K562 (cell line): ENCODE data around the gene RPAIN. TPM values are rescaled to one million over a fixed set of nuclear protein-coding genes. Genes with fewer than 3 reads are reported as not detected.

Source experiments
- ATAC-seq: fragments of 200-7000 bp; cut with Tn5 transposase; 3 replicates; pipeline ENCODE4 v1.9.1; 2020; ENCODE audit warnings: moderate library complexity
- BruUV-seq: library from RNA; stranded (reverse); fragments of 400-500 nt; replicated peaks from 2 replicates; lab custom pipeline; 2021; lab: Mats Ljungman, UMichigan
- CTCF ChIA-PET: fragments of 300-600 bp; formaldehyde crosslinking; extraction: SDS; loops from one replicate; lab custom pipeline; 2021; ENCODE audit warnings: low intra/inter-chr PET ratio; lab: Yijun Ruan, JAX
- POLR2A ChIA-PET: fragments of 300-600, 350-650 bp; sonication (Branson Sonifier 250); formaldehyde crosslinking; extraction: SDS; loops from one replicate; lab custom pipeline; 2021; ENCODE audit warnings: antibody characterized with exemption, inconsistent platforms; lab: Yijun Ruan, JAX
- DNase-seq, 4 experiments: peaks; one replicate each; pipeline versions ENCODE4 v3.0.0 to v3.0.0-alpha.2; 2011 to 2018; ENCODE audit warnings: low spot score in 3 of 4, mixed read lengths in 3 of 4; ENCODE audit errors: extremely low read depth in 1 of 4
- FAIRE-seq: peaks from 2 replicates; lab custom pipeline; 2011; peaks lifted over from hg19 to GRCh38; lab: Jason Lieb, UNC
- H2AFZ ChIP-seq: 2 replicates; pipeline ENCODE4 v1.6.0; 2011; ENCODE audit warnings: low read depth, low read length, control low read depth, inconsistent platforms
- H3K27ac ChIP-seq: fragments of 200-600 bp; 3 replicates; pipeline ENCODE4 v1.8.0; 2011; ENCODE audit warnings: low read depth, mild to moderate bottlenecking, control low read depth, inconsistent platforms, low read length, moderate library complexity, mixed read lengths; ENCODE audit errors: extremely low read depth
- H3K27me3 ChIP-seq, 2 experiments: fragments of 300-600 bp in 1 of 2; 2 replicates in 1 of 2; 3 replicates in 1 of 2; pipeline versions ENCODE4 v1.6.0 to v1.8.0; 2011; ENCODE audit warnings: inconsistent platforms in 2 of 2, low read length in 2 of 2, mild to moderate bottlenecking in 1 of 2, mixed read lengths in 1 of 2, moderate library complexity in 1 of 2; ENCODE audit not compliant: control insufficient read depth in 2 of 2, insufficient read depth in 2 of 2
- H3K36me3 ChIP-seq: fragments of 300-600 bp; 3 replicates; pipeline ENCODE4 v1.8.0; 2011; ENCODE audit warnings: mild to moderate bottlenecking, low read length, inconsistent platforms; ENCODE audit not compliant: control insufficient read depth, insufficient read depth
- H3K4me1 ChIP-seq, 2 experiments: fragments of 200-600 bp in 1 of 2; replicated peaks in 1 of 2; 2 replicates in 1 of 2; 3 replicates in 1 of 2; pipeline versions ENCODE4 v1.5.1 to v1.8.0; 2011; ENCODE audit warnings: inconsistent platforms in 2 of 2, low read length in 2 of 2, mild to moderate bottlenecking in 1 of 2, mixed read lengths in 1 of 2, moderate library complexity in 1 of 2; ENCODE audit not compliant: control insufficient read depth in 2 of 2, insufficient read depth in 2 of 2
- H3K4me2 ChIP-seq: 2 replicates; pipeline ENCODE4 v1.6.1; 2011; ENCODE audit warnings: low read length, control low read depth, inconsistent platforms, mixed read lengths; ENCODE audit not compliant: insufficient read depth
- H3K4me3 ChIP-seq: fragments of 200-600 bp; sonication (generic), shearing (Covaris generic); 2 replicates; pipeline ENCODE4 v1.5.1; 2016; ENCODE audit warnings: control low read depth, inconsistent platforms
- H3K79me2 ChIP-seq: fragments of 200-600 bp; 3 replicates; pipeline ENCODE4 v1.8.0; 2011; ENCODE audit warnings: low read length, inconsistent platforms; ENCODE audit not compliant: control insufficient read depth, insufficient read depth
- H3K9ac ChIP-seq, 2 experiments: 2 replicates each; pipeline versions ENCODE4 v1.6.0 to v1.6.1; 2011; ENCODE audit warnings: low read depth in 2 of 2, low read length in 2 of 2, control low read depth in 1 of 2, inconsistent platforms in 1 of 2, mild to moderate bottlenecking in 1 of 2, mixed read lengths in 1 of 2; ENCODE audit not compliant: insufficient read depth in 1 of 2
- H3K9me1 ChIP-seq: one replicate; pipeline ENCODE4 v1.6.0; 2011; ENCODE audit warnings: inconsistent platforms, mild to moderate bottlenecking, low read length, moderate library complexity; ENCODE audit not compliant: control insufficient read depth, insufficient read depth
- H3K9me3 ChIP-seq: replicated peaks from 2 replicates; pipeline ENCODE4 v1.5.1; 2011; ENCODE audit warnings: low read depth, low read length, inconsistent platforms; ENCODE audit not compliant: control insufficient read depth, insufficient read depth
- H4K20me1 ChIP-seq: replicated peaks from 2 replicates; pipeline ENCODE4 v1.6.1; 2011; ENCODE audit warnings: low read length, inconsistent platforms, mixed read lengths; ENCODE audit not compliant: control insufficient read depth, insufficient read depth
- AFF4 ChIP-seq: sonication (generic); formaldehyde crosslinking; IDR thresholded peaks from 2 replicates; pipeline ENCODE4 v1.8.0; 2023; ENCODE audit warnings: mild to moderate bottlenecking, missing genetic modification reagents
- ATF1 ChIP-seq, 2 experiments: fragments of 450-650 bp in 1 of 2; IDR thresholded peaks; 2 replicates each; pipeline ENCODE4 v1.6.1; 2016; ENCODE audit warnings: missing compliant biosample characterization in 1 of 2, missing genetic modification characterization in 1 of 2
- FOSL1 ChIP-seq: fragments of 200-800 bp; sonication (Bioruptor generic); conservative IDR thresholded peaks from 2 replicates; pipeline ENCODE4 v1.6.1; 2016; ENCODE audit warnings: missing genetic modification characterization, missing compliant biosample characterization
- HMG20B ChIP-seq: fragments of 250-450 bp; sonication (Bioruptor Pico); IDR thresholded peaks from 2 replicates; pipeline ENCODE4 v1.5.0; 2021; ENCODE audit warnings: mild to moderate bottlenecking
- ILK ChIP-seq: fragments of 450-650 bp; IDR thresholded peaks from 2 replicates; pipeline ENCODE4 v1.6.1; 2016; ENCODE audit warnings: missing genetic modification characterization, low read depth, mild to moderate bottlenecking, missing compliant biosample characterization, moderate library complexity, borderline replicate concordance
- KDM1A ChIP-seq, 2 experiments: fragments of 450-650 bp; IDR thresholded peaks; 2 replicates each; pipeline ENCODE4 v1.6.1; 2016; ENCODE audit warnings: mild to moderate bottlenecking in 2 of 2
- MAFG ChIP-seq: fragments of 450-650 bp; conservative IDR thresholded peaks from 2 replicates; pipeline ENCODE4 v1.6.1; 2016; ENCODE audit warnings: missing genetic modification characterization, missing compliant biosample characterization
- NFYB ChIP-seq: IDR thresholded peaks from 2 replicates; pipeline ENCODE4 v1.6.1; 2011; ENCODE audit warnings: mild to moderate bottlenecking, moderate library complexity; ENCODE audit not compliant: insufficient read length; ENCODE audit errors: extremely low read depth
- NR2F6 ChIP-seq: fragments of 450-650 bp; formaldehyde crosslinking; IDR thresholded peaks from 2 replicates; pipeline ENCODE4 v1.4.0; 2020; ENCODE audit warnings: mild to moderate bottlenecking
- POLR2A ChIP-seq: fragments of 450-650 bp; conservative IDR thresholded peaks from 2 replicates; pipeline ENCODE4 v1.6.1; 2016
- SMAD3 ChIP-seq: fragments of 450-650 bp; formaldehyde crosslinking; conservative IDR thresholded peaks from 2 replicates; pipeline ENCODE4 v1.4.0; 2020; ENCODE audit warnings: mild to moderate bottlenecking
- TCF15 ChIP-seq: fragments of 250-450 bp; sonication (Bioruptor Pico); IDR thresholded peaks from 2 replicates; pipeline ENCODE4 v1.8.0; 2022; ENCODE audit warnings: moderate library complexity, mild to moderate bottlenecking, inconsistent platforms
- ZNF217 ChIP-seq: sonication (generic); formaldehyde crosslinking; IDR thresholded peaks from 2 replicates; pipeline ENCODE4 v1.8.0; 2022; ENCODE audit warnings: mild to moderate bottlenecking, missing genetic modification reagents
- ZNF717 ChIP-seq: fragments of 250-450 bp; sonication (Bioruptor Pico); IDR thresholded peaks from 2 replicates; pipeline ENCODE4 v1.5.0; 2021
- WGBS: fragments of 100-300 bp; shearing (Covaris generic); methylation state at CpG from one replicate; pipeline ENCODE4 v1.1.6; 2016; ENCODE audit warnings: low coverage, mixed read lengths; ENCODE audit not compliant: insufficient coverage; ENCODE audit errors: missing lambda C conversion rate; 5-methylcytosine and 5-hydroxymethylcytosine counted together
- in situ Hi-C: fragments of 300-500 bp; cut with MboI; formaldehyde crosslinking; loops from 4 replicates; pipeline ENCODE4 v1.15.0; 2018; ENCODE audit warnings: inconsistent platforms, mixed read lengths
- intact Hi-C: fragments of 100-400 bp; cut with micrococcal nuclease; formaldehyde crosslinking; loops from 2 replicates; pipeline ENCODE4 v1.14.2; 2022
- polyA plus RNA-seq, 8 experiments: library from polyadenylated mRNA; depleted of rRNA in 4 of 8; stranded (reverse) in 5 of 8; unstranded in 3 of 8; fragments of >200 nt; fragmentation: Nextera tagmentation in 2 of 8; fragmentation: Illumina TruSeq in 1 of 8; extraction: Ambion mirVana in 2 of 8; extraction: Trizol in 1 of 8; gene quantifications; 2 replicates each; pipeline versions ENCODE4 v1.2.1 to v1.2.3, GENCODE V29; 2011 to 2014; ENCODE audit warnings: inconsistent platforms in 1 of 8, missing spikeins in 1 of 8
- total RNA-seq, 7 experiments: library from RNA; depleted of rRNA in 6 of 7; stranded (reverse); fragments of >200 nt in 6 of 7; fragmentation: Illumina TruSeq in 2 of 7; extraction: Trizol in 2 of 7; gene quantifications; 2 replicates each; pipeline versions ENCODE4 v1.2.1 to v1.2.3, GENCODE V29; 2011 to 2021; ENCODE audit warnings: low replicate concordance in 1 of 7
- TF ChIP-seq, protein P1 (sequence below): fragments of 450-650 bp; IDR thresholded peaks from one replicate; pipeline ENCODE4 v1.6.1; 2018; ENCODE audit warnings: mild to moderate bottlenecking, moderate library complexity; ENCODE audit not compliant: partially characterized antibody

The RPAIN gene
- total and polyA plus RNA-seq, 9 of the 15 experiments (the other 6 are each of a cell fraction or from before 2014, with no cell fraction given), result 27.3 to 63.7 (median 38.5) TPM

DNA sequence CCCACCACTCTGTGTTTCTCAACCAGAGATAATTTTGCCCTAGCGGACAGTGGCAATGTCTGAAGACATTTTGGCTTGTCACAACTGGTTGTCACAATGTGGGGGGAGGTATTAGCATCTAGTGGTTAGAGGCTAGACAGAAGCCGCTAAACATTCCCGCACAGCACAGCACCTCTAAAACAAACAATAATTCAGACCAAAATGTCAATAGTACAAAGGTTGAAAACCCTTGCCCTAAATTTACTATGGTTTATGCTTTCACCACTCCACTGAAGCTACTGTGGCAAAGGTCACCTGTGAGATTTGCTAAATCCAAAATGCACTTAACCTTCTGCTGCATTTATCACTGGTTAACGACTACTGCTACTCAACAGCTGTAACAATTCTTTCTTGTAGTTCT is 14.6 kb upstream of the RPAIN start:
- intact Hi-C loops, result no loop called here
- Histone ChIP-seq H3K27ac (no peak overlapping the region), H3K79me2 (no peaks in the 10 kb centered on the region; the same call in 2 of the 3 replicates), H3K4me1 (no peaks in the 10 kb centered on the region), H3K4me3 (no peak overlapping the region), H2AFZ (no peak overlapping the region), H3K9me3 (no peaks in the 10 kb centered on the region), H4K20me1 (no peaks in the 10 kb centered on the region), H3K9me1 (no peaks in the 10 kb centered on the region), H3K27me3 (no peaks in the 10 kb centered on the region), H3K36me3 (peaks cover 84% of the 10 kb centered on the region), H3K9ac (no peak overlapping the region), H3K4me2 (no peak overlapping the region)
- in situ Hi-C loops, result no loop called here
- POLR2A ChIA-PET, result interaction anchor here (1.0 to 2.3 kb wide), 2 partner anchors 14 to 19 kb away, joined by 3 to 9 read pairs; partner anchors contain the start of genes NUP88 and RPAIN
- CTCF ChIA-PET, result no interaction called here
- DNase-seq (no peak), FAIRE-seq (no peak), ATAC-seq (no peak)
- no TSS peak for BruUV-seq
- WGBS, result 92% methylated on average over 4 of the region's 4 CpGs
- TF ChIP-seq SMAD3 (CRISPR knock-in tag) (no peak), HMG20B (CRISPR knock-in tag) (no peak), ILK (tag) (no peak), NFYB (no peak), POLR2A (no peak), AFF4 (CRISPR knock-in tag) (no peak), NR2F6 (CRISPR knock-in tag) (no peak), KDM1A (IDR thresholded peaks at IDR 0.05) (no peak), FOSL1 (tag) (no peak), MAFG (tag) (no peak), ATF1 (CRISPR knock-in tag; IDR thresholded peaks at IDR 0.05) (no peak), ATF1 (tag; IDR thresholded peaks at IDR 0.05) (no peak), ZNF217 (CRISPR knock-in tag) (no peak), TCF15 (no peak), ZNF717 (CRISPR knock-in tag) (no peak)
- TF ChIP-seq, protein P1, sequence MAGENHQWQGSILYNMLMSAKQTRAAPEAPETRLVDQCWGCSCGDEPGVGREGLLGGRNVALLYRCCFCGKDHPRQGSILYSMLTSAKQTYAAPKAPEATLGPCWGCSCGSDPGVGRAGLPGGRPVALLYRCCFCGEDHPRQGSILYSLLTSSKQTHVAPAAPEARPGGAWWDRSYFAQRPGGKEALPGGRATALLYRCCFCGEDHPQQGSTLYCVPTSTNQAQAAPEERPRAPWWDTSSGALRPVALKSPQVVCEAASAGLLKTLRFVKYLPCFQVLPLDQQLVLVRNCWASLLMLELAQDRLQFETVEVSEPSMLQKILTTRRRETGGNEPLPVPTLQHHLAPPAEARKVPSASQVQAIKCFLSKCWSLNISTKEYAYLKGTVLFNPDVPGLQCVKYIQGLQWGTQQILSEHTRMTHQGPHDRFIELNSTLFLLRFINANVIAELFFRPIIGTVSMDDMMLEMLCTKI, result no peak
